GM18951 (cell line): ENCODE results near the gene RBFOX1.

Experiments
- POLR2A ChIP-seq: IDR thresholded peaks from 4 replicates; pipeline ENCODE4 v1.6.1; 2011; ENCODE audit warnings: mild to moderate bottlenecking; ENCODE audit not compliant: insufficient read length, insufficient read depth; ENCODE audit errors: extremely low read depth
- in situ Hi-C: fragments of 300-500 bp; cut with MboI; formaldehyde crosslinking; loops from one replicate; pipeline ENCODE4 v1.12.0; 2022; ENCODE audit warnings: low sequenced_read_pairs, mixed read lengths, inconsistent platforms; ENCODE audit not compliant: unreplicated experiment

RBFOX1 gene

GRCh38 chr16:7366993-7367880 is 34.6 kb downstream of the RBFOX1 start:
- in situ Hi-C loops = no loop called here
- no peak for TF ChIP-seq POLR2A

GRCh38 chr16:7369204-7369603 is 36.6 kb downstream of the RBFOX1 start:
- TF ChIP-seq POLR2A = no peak
- in situ Hi-C loops = no loop called here

DNA sequence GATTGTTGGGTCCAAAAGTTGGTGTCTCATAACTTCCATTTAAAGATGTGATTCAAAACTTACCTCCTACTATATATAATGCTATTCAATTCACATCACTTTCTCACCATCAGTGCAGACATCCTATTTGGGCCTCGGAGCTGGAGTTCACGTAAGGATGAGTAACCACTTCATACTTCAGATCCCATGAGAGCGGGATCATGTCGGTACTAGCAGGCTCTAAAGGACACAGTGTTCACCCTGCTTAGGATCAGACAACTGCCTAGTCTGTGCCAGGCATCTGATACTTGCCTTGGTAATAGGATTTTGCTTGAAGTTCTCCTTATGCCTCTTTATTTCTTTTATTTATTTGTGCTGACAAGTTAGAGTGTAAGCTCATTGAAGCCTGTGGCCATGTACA is 39.5 kb downstream of the RBFOX1 start:
- in situ Hi-C loops = no loop called here
- TF ChIP-seq POLR2A = no peak

DNA sequence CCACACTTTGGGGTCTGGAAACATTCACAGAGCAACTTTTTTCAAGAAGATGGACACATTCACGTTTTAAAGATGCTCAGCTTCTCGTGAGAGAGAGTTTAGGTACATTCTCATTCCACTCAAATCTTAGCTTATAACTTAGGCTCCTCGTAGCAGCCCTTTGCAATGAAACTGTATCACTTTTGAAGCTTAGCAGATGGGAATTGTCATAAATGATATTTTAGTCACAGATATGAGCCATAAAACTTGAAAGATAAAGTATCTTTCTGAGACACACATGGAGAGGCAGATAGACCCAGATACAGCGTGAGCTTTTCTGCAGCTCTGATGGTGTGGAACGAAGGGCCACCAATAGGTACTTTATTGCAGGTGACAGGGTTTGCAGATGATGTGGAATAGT is 41.1 kb downstream of the RBFOX1 start:
- no peak for TF ChIP-seq POLR2A
- in situ Hi-C loops = no loop called here

DNA sequence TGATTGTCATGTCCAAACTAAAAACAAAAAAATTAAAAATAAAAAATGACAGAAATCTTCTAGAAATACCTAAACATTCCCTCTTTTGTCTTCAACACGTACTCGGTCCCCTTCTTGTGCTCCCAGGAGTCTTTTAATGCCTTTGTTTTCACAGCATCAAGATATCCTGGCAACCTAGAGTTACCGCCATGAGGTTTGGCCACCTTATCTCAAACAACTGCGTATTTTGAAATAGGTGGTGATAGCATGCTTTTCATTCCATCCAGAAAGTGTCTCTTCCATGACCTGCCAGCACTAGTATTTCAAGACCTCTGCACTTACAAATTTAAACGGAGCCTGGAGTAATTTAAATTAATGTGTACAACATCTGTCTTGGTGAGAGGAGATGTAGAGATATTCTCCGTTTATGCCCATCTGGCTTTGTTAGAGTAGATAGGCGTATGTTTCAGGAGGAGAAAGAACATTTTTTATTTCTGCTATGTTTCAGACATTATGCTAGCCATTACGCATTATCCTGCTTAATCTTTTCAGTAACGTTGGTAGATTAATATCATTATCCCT is 42.0 kb downstream of the RBFOX1 start:
- TF ChIP-seq POLR2A = no peak
- in situ Hi-C loops = no loop called here

- in situ Hi-C loops = no loop called here
- no peak for TF ChIP-seq POLR2A
These were observed 43.6 kb downstream of the RBFOX1 start for GRCh38 chr16:7376227-7376626.

GRCh38 chr16:7377231-7377630 is 44.6 kb downstream of the RBFOX1 start:
- no peak for TF ChIP-seq POLR2A
- in situ Hi-C loops = no loop called here

GRCh38 chr16:7378024-7378695 is 45.5 kb downstream of the RBFOX1 start:
- in situ Hi-C loops = no loop called here
- no peak for TF ChIP-seq POLR2A

DNA sequence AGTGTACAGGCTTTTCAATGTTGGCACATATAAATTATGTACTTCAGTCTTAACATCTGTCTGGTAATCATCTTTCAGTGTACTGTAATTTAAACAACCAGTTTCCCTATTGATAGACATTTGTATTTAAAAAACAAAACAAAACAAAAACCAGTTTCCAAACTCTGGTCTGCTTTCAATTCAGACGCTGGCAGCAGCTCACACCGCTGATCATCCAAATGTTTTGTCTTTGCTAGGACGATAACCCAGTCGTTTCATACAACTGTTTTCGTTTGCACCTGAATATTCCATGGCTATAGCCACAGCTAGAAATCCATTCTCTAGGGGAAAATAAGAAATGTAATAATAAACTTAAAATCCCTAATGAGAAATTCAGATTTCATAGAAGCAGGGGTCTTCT is 47.8 kb downstream of the RBFOX1 start:
- no peak for TF ChIP-seq POLR2A
- in situ Hi-C loops = no loop called here

DNA sequence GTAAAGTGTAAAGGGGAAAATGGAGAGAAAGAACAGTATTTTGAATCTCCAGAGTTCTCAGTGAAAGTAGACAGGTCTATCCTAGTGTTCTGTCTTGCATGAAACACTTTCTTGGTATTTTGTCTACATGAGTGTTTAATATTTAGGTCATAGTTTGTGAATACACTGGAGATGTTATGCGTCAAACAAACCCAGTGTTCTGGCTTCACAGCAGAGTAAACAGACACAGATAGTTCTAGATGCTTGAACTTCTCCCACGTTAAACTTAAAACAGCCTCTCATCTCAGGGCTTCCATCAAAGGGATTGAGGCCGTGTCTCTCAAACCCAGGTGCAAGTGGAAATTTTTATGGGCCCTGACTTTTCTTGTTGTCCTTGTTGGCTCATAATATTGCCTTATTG is 48.3 kb downstream of the RBFOX1 start:
- in situ Hi-C loops = no loop called here
- TF ChIP-seq POLR2A = no peak

DNA sequence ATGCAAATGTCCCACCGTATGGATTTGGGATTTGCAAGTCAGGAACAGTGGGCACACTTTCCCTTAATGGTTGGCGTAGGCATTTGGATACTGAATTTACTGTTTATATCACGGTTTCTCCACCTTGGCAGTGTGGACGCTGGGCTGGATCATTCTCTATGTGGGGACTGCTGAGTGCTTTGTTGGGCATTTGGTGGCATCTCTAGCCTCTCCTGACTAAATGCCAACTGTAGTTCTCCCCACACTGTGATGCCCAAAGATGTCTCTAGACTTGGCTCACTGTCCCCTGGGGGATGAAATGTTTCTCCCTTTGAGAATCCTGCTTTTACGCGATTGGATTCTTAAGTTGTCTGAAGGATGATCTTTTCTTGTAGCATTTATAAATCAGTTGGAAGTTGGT is 49.0 kb downstream of the RBFOX1 start:
- no peak for TF ChIP-seq POLR2A
- in situ Hi-C loops = no loop called here

- in situ Hi-C loops = no loop called here
- no peak for TF ChIP-seq POLR2A
These were observed 49.9 kb downstream of the RBFOX1 start for GRCh38 chr16:7382521-7382920.

- in situ Hi-C loops = no loop called here
- TF ChIP-seq POLR2A = no peak
These were observed 58.3 kb downstream of the RBFOX1 start for GRCh38 chr16:7390974-7391373.

GRCh38 chr16:7391694-7392093 is 59.0 kb downstream of the RBFOX1 start:
- no peak for TF ChIP-seq POLR2A
- in situ Hi-C loops = no loop called here

DNA sequence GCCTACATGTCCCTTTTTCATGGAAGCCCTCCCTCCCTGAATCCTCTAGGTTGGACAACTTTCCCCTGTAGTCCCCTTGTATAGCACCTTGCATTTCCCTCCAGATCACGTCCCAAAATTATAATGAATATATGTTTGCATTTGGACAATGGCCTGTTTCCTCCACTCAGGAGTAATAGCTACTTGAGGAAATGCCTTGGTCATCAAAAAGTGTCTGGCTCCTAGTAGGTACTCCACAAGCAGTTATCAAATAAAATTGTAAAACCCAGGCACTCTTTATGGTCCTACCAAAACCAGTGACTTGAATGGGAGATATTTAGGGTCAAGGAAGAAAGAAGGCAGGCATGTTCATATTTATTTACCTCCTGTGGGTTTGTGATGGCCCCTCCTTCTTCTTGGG is 59.6 kb downstream of the RBFOX1 start:
- no peak for TF ChIP-seq POLR2A
- in situ Hi-C loops = no loop called here
